SW 1271 (cell line): ENCODE results near the gene LHFPL2.
A peak's percentile ranks its signal among the peaks of the same experiment; 100 is the strongest.

ENCODE experiments used
- DNase-seq, 2 experiments: peaks; one replicate each; lab custom pipeline; 2025; lab: John Stamatoyannopoulos, UW

LHFPL2 gene

DNA sequence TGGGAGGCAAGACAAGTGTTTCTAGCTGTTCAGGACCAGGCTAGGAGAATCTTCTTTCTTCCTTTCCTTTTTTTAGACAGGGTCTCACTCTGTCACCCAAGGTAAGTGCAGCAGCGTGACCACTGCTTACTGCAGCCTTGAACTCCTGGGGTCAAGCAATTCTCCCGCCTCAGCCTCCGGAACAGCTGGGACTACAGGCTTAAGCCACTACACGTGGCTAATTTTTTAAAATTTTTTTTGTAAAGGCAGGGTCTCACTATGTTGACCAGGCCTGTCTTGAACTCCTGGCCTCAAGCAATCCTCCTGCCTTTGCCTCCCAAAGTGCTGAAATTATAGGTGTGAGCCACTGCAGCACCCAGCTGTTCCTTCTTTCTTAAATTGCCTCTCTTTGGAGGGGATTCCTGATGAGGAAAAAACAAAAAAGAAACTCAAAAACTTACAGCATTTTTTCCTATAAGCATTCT is 53.1 kb downstream of the LHFPL2 start:
- no peak for DNase-seq

GRCh38 chr5:78594610-78595457 is 53.7 kb downstream of the LHFPL2 start:
- DNase-seq, result peak; percentile 43 to 91

DNA sequence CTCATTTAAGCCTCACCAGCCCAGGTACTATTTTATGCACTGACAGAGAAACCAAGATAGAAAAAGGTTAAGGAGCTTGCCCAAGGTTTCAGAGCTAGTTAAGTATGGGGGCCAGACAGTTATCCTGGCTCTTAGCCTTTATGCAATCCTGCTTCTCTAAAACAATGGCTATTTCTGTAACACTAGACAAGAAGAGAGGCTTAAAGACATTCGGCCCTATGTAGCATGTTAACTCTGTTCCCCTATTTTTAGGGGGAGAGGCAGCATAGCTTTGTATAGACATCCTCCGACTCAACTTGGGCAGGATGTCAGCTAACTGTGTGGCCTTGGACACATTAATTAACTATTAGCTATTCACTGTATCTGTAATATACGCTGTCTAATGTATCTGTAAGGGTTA is 54.6 kb downstream of the LHFPL2 start:
- DNase-seq, result no peak

GRCh38 chr5:78593465-78593864 is 55.1 kb downstream of the LHFPL2 start:
- no peak for DNase-seq

- DNase-seq, result no peak
Measured at GRCh38 chr5:78592735-78593386, 55.7 kb downstream of the LHFPL2 start.

DNA sequence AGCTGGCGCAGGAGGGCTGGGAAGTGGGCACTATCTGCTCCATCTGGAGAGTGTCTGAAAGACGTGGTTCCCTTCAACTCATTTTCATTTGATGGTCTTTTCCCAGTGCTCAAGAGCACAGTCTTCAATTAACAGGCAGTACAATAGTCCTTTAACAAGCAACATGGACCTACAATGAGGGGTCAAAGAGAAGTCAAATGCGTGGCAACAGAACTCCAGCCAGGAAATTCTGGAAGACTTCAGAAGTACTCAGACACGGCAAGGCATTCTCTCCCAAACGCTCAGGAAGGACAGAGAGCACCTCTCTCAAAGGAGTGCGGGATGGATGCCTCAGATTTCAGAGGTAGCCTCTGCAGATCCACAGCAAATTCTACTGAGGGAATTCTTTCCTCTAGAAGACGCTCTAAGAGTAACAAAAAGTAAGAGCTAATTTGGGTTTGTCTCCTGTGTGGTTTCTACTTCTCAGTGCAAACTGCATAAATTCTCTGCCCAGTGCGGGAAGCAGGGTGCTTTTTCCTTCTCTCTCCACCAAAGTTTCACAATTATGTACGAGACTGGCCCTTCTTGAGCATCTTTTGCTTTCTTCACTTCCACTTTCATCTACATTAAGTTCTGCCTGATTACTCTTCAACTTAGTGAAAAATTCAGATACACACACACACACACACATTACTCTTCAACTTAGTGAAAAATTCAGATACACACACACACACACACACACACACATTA is 56.4 kb downstream of the LHFPL2 start:
- no peak for DNase-seq

- DNase-seq, result no peak
Measured at GRCh38 chr5:78591138-78591612, 57.4 kb downstream of the LHFPL2 start.

GRCh38 chr5:78589923-78590322 is 58.6 kb downstream of the LHFPL2 start:
- no peak for DNase-seq

DNA sequence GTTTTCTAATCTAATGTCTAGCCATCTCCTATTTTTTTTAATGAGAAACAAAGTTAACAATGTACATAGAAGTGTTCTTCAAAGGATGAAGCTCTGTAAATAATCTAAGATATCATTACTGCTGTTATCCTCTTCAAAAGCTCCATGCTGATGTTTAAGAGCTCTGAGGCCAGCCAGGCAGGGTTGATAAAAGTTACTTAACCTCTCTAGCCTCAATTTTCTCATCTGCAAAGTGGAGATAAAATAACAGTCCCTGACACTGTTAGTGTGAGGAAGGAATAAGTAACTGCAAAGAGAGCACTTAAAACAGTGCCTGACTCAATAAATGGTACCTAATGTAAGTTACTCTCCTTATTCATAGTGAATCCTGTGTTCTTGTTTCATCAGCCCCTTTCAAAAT is 60.1 kb downstream of the LHFPL2 start:
- no peak for DNase-seq

- DNase-seq, result no peak
Measured at GRCh38 chr5:78587775-78588291, 60.7 kb downstream of the LHFPL2 start.

GRCh38 chr5:78587081-78587774 is 61.3 kb downstream of the LHFPL2 start:
- no peak for DNase-seq

DNA sequence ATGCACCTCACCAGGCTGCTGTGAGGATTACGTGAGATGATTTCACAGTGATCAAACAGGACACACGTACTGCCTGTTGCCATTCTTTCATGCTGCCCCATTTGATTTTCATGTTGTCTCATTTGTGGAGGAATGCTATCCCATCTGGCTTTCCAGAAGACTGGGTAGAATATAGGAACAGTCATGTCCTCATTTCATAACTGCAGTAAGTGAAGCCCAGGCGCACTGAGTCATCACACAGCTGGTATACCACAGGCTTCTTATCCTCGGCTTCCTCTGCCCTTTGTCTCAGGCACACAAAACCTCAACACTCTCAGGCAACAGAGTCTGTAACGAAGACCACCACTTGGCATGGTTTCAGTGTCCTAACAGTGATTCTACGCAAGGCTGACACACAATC is 62.3 kb downstream of the LHFPL2 start:
- DNase-seq, result peak; percentile 38 to 73

DNA sequence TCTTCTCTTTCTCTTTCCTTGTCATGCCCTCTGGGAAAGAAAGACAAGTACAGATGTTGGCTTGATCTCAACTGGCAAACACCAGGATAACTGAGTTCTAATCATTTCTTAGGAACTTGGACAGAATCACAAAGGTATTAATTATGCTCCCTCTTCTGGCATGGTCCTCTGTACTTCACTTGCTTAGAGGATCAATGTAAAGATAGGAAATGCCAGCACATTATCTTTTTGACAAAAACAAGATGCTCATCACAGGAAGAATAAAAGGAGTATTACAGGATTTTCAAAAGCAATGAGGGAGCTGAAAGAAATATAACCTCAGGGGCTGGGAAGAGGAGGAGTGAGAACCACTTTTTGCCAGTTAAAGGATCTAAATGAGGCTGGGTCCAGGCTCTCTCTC is 70.6 kb downstream of the LHFPL2 start:
- no peak for DNase-seq

GRCh38 chr5:78577071-78577807 is 71.3 kb downstream of the LHFPL2 start:
- DNase-seq, result no peak

GRCh38 chr5:78576376-78576775 is 72.2 kb downstream of the LHFPL2 start:
- no peak for DNase-seq

- no peak for DNase-seq
Measured at GRCh38 chr5:78574731-78575161, 73.8 kb downstream of the LHFPL2 start.

DNA sequence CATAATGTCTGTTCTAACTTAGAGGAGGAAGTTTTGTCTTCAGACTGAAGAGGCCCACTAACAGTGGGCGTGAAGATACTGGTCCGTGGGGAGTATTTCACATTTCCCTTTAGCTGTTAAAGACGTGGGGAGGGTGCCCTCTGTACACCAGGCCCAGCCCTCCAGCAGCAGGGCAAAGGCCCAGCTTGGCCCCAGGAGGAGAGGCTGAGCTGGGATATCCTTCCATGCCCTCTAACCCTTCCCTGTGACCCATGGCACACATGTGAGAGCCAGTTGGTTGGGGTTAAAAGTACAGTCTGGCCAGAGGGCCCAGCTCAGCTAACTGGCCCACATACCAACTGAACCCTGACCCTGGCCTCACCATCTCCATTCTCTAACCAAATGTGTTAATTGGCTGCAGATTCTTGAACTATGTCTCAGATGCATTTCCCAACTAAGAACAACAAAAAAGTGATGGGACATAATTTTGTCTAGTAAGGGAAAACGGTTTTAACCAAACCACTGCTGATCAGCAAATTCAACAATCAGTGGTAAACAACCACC is 74.4 kb downstream of the LHFPL2 start:
- DNase-seq, result no peak

- no peak for DNase-seq
Measured at GRCh38 chr5:78573318-78573717, 75.3 kb downstream of the LHFPL2 start.

- DNase-seq, result no peak
Measured at GRCh38 chr5:78570646-78571045, 77.9 kb downstream of the LHFPL2 start.

DNA sequence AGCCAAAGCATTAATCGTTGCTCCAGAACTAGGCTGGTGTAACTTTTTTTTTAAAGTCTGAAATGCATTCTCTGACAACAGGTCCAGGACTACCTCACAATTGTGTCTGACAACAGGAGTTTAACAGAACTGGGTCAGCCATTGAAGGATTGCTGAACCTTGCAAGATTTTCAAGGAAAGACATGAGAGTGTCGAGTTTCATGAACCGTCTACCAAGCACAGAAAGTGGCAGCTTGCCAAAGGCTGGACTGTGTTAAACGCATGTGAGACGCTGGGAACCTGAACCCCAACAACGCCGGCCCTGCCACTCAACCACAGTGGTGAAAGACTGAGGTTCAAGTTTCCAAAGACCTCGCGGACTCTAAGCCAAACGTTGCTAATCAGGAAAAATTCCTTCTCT is 79.1 kb downstream of the LHFPL2 start:
- DNase-seq, result no peak

- no peak for DNase-seq
Measured at GRCh38 chr5:78568676-78569075, 79.9 kb downstream of the LHFPL2 start.
